Medulla oblongata (tissue), 1 donor: ENCODE results near the gene TANC1.

Source experiments
- DNase-seq: peaks from one replicate; pipeline ENCODE4 v3.0.0-alpha.2; 2015; ENCODE audit errors: extremely low spot score

Gene TANC1

GRCh38 chr2:158962074-158962473 is 6.4 kb upstream of the TANC1 start:
- DNase-seq: no peak

- no peak for DNase-seq
Observed at GRCh38 chr2:158963071-158963470, 5.4 kb upstream of the TANC1 start.

DNA sequence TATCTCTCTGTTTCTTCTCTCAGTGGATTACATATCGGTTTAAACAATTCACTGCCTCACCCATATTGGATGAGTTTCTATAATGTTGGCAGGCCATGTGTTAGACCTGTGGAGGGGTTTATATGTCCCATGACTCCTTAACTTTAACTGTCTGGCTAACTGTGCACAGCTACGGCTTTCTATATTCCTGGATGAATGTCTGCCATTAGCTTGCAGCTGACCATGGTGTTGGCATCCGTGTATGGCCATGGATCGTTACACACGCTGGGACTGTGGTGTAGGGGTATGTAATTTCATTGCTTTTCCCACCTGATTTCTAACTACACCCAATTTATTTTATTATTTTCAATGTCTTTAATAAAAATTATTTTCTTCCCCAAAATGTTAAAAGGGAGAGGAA is 3.3 kb upstream of the TANC1 start:
- DNase-seq: no peak

GRCh38 chr2:158965641-158966040 is 2.8 kb upstream of the TANC1 start:
- DNase-seq: no peak

- no peak for DNase-seq
Observed at GRCh38 chr2:158966312-158966711, 2.1 kb upstream of the TANC1 start.

- DNase-seq: peak; percentile 79
Observed at GRCh38 chr2:158967114-158967730, 1.2 kb upstream of the TANC1 start.

GRCh38 chr2:158967731-158968395 is 577 bp upstream of the TANC1 start:
- DNase-seq: no peak

DNA sequence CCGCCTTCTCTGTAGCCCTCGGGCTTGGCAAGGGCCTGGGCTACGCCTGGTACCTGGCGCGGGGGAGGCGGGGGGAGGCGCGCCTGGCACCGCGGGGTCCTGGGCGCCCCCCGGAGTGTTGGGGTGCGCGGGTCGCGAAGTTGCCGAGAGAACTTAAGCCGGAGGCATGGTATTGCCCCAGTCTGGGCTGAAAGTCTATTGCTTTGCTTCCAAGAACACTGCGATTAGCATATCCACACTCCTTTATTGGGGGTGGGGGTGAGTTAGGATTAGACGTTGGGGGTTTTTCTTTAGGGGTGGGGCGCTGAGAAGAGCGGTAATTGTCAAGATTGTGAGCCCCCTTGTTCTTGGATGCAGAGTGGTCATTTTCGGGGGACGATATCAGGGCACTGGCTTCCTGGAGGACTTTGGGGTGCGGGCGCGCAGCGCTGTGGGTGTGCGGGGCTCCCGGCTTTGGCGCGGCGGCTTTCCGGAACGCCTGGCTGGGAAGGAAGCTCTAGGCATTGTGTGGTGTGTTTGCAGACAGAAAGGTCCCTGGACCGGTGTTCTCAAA is 798 bp downstream of the TANC1 start:
- no peak for DNase-seq

DNA sequence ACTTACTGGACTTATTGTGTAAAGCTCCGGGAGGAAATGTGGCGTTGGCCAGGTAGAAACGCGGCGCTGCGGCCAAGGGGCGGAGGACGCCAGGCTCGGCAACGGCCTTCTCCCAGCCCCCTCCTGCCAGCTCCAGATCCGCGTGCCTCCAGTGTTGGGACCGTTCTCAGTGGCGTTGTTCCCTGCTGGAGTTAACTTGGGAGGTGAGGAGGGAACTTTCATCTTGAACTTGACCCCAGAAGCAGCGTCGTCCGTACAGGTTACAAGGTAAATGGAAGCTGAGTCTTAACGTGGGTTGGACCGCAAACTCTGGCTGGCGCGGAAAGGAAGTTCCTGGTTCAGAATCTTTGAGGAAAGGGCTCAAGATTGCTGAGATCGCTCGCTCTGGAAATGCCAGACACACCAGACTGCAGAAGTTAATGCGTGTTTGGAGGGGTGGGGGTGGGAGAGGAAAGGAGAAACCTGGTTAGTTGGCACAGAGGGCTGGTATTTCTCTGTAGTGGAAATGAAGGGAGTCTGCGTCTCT is 1.3 kb downstream of the TANC1 start:
- DNase-seq: peak; percentile 50

- peak; percentile 43 for DNase-seq
Observed at GRCh38 chr2:158970241-158970751, 1.9 kb downstream of the TANC1 start.

DNA sequence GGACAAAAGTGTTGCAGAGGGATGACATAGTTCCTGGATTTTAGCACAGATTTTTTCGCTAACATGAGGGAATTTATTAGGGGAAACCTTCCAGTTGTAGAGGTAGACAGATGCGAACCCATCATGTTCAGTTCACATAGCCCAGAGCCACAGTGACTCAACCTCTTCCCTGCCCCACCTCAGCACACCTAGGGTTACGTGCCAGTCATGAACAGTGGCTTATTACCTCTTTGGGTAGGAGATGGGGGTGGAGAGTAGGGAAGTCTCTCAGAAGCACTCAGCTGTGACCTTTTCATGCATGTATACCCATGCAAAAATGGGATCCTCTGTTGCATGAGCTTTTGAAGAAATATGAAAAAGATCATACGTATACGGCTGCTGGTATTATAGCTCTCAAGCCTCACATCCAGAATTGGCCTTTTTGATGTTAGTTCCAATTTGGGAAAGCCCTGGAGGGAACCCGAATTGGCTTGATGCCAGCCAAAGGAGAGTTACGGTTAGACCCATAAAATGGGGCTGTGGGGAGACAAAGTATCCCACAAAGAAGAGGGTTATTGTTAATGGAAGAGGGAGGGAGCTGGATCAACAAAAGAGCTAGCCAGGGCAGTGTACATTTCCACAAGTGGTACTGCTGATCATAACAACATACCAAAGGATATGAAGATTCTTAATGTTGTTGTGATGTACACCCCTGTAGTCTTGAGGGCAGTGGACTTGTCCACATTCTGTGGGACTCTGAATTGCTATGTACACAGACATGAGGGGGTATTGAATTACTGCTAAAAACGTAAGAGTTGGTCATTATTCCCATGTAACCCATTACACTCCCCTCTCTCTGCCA is 4.9 kb downstream of the TANC1 start:
- no peak for DNase-seq

- no peak for DNase-seq
Observed at GRCh38 chr2:158975271-158975921, 7.0 kb downstream of the TANC1 start.

- no peak for DNase-seq
Observed at GRCh38 chr2:158979772-158980171, 11.3 kb downstream of the TANC1 start.

GRCh38 chr2:158984604-158985135 is 16.2 kb downstream of the TANC1 start:
- no peak for DNase-seq

GRCh38 chr2:158988501-158988900 is 20.1 kb downstream of the TANC1 start:
- no peak for DNase-seq

- no peak for DNase-seq
Observed at GRCh38 chr2:158989165-158989564, 20.7 kb downstream of the TANC1 start.

GRCh38 chr2:158990397-158991214 is 22.2 kb downstream of the TANC1 start:
- no peak for DNase-seq

GRCh38 chr2:158993030-158993429 is 24.6 kb downstream of the TANC1 start:
- no peak for DNase-seq

DNA sequence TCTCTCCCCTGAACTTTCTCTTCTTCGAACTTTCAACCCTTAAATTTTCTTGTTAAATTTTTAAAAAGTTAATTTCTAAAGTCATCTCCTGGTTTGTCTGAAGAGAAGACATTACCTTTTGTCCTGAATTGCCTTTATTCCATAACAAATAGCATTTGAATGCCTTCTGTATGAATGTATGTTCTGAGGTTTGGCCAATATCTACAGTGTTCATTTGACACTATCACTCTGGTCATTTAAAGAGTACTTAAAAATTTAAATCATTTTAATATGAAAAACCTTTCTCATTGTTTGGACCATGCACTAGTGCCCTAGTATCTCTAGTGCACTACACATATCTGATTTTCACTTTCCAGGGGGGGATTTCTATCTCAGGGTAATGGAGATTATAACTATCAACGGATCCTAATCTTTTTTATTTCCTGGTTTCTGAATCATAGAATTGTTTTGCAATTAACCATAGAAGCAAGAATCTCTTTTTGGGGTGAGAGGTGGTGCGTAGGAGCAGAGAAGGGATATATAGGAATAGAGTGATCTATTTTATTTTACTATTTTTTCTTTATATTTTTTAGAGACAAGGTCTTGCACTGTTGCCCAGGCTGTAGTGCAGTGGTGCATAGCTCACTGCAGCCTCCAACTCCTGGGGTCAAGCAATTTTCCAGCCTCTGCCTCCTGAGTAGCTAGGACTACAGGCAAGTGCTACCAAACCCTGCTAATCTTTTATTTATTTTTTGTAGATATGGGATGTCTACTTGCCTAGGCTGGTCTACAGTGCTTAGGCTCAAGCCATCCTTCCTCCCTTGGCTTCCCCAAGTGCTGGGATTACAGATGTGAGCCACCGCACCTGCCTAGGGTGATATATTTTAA is 25.5 kb downstream of the TANC1 start:
- DNase-seq: no peak
